T47D (cell line): ENCODE data around the gene ARHGAP19.

Experiments used
- DNase-seq, 2 experiments: peaks; one replicate each; pipeline versions ENCODE4 v3.0.0 to v3.0.0-alpha.2; 2011 to 2012; ENCODE audit warnings: low read depth in 1 of 2, low spot score in 1 of 2
- JUND ChIP-seq: IDR thresholded peaks from 2 replicates; pipeline ENCODE4 v1.6.1; 2012; ENCODE audit warnings: low read depth
- in situ Hi-C: cut with HindIII; loops from 2 replicates; pipeline ENCODE4 v1.10.0; 2016; ENCODE audit warnings: low sequenced_read_pairs, low pct_unique_long_range_greater_than_20kb

Gene ARHGAP19

GRCh38 chr10:97182288-97182990 lies 110.0 kb downstream of the ARHGAP19 start:
- TF ChIP-seq JUND, result no peak
- DNase-seq, result no peak
- in situ Hi-C loops, result no loop called here

- no peak for TF ChIP-seq JUND
- in situ Hi-C loops, result no loop called here
- no peak for DNase-seq
Observed at GRCh38 chr10:97180986-97181385, 111.5 kb downstream of the ARHGAP19 start.

- no peak for TF ChIP-seq JUND
- in situ Hi-C loops, result no loop called here
Observed at GRCh38 chr10:97180363-97180755, 112.1 kb downstream of the ARHGAP19 start.

GRCh38 chr10:97179731-97180362 lies 112.6 kb downstream of the ARHGAP19 start:
- no peak for DNase-seq
- TF ChIP-seq JUND, result no peak
- in situ Hi-C loops, result no loop called here

More at GRCh38 chr10:97180363-97180755, 112.1 kb downstream of the ARHGAP19 start:
- no peak for DNase-seq

- in situ Hi-C loops, result no loop called here
- no peak for DNase-seq
- TF ChIP-seq JUND, result no peak
Observed at GRCh38 chr10:97179311-97179710, 113.1 kb downstream of the ARHGAP19 start.

GRCh38 chr10:97178074-97178473 lies 114.4 kb downstream of the ARHGAP19 start:
- in situ Hi-C loops, result no loop called here
- no peak for DNase-seq
- TF ChIP-seq JUND, result no peak

GRCh38 chr10:97176226-97176625 lies 116.2 kb downstream of the ARHGAP19 start:
- DNase-seq, result no peak
- in situ Hi-C loops, result no loop called here
- no peak for TF ChIP-seq JUND

GRCh38 chr10:97175586-97175985 lies 116.9 kb downstream of the ARHGAP19 start:
- no peak for TF ChIP-seq JUND
- in situ Hi-C loops, result no loop called here
- no peak for DNase-seq

- TF ChIP-seq JUND, result no peak
- in situ Hi-C loops, result no loop called here
- no peak for DNase-seq
Observed at GRCh38 chr10:97174941-97175340, 117.5 kb downstream of the ARHGAP19 start.

- no peak for TF ChIP-seq JUND
- in situ Hi-C loops, result no loop called here
- DNase-seq, result no peak
Observed at GRCh38 chr10:97174276-97174775, 118.1 kb downstream of the ARHGAP19 start.

GRCh38 chr10:97173036-97173435 lies 119.4 kb downstream of the ARHGAP19 start:
- no peak for TF ChIP-seq JUND
- no peak for DNase-seq
- in situ Hi-C loops, result no loop called here
